GM18519 (cell line): Measurements from ENCODE around the gene AP3D1.

Source experiments
- ATAC-seq: cut with Tn5 transposase; IDR thresholded peaks from one replicate; pipeline ENCODE4 v1.9.1; 2021; ENCODE audit warnings: mild to moderate bottlenecking, moderate library complexity; ENCODE audit not compliant: unreplicated experiment, low FRiP score

Gene AP3D1

DNA sequence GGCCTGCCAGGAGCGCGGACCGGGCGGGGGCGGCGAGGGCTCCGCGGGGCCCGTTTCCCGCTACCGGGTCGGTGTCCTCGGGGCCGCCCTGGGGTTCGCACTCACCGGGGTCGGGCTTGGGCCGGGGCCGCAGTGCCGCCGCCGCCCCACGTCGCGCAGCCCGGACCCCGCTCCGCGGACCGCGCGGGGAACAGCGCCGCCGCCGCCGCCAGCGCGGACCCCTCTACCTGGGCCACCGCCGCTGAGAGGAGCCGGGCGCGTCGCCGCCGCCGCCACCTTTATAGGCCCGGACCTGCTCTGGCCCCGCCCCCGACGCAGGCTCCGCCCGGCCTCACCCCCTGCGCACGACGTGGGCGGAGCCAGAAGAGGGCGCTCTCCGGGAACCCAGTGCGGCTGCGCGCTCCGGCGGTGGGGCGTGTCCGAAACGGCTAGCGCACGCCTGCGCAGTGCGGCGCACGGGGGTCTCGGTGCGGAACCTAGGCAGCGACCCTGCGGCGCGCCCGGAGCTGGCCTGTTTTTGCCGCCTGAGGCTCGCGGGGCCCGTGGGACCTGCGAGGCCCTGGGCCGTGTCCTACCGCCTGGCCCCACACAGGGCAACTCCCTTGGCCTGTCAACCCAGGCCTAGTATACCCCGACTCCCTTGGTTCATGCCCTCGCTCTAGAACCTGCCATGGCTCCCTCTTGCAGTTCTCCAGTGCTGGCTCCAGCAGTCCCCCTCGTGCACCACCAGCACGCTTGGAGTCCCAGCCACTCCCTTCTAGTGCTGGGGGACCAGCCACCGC is 100.2 kb downstream of the AP3D1 start, which contains the start of gene MKNK2:
Gene MKNK2 (minus strand): TSS at position 254 of the 782 bp plus-strand sequence. CDS start 393 bp downstream, outside the sequence.
- peak; percentile 30 for ATAC-seq
